HEK293T (cell line): ENCODE data around the gene DUSP22.

Source experiments
- ARNT ChIP-seq: fragments of 450-650 bp; IDR thresholded peaks from 2 replicates; pipeline ENCODE4 v1.6.1; 2017; ENCODE audit warnings: mild to moderate bottlenecking
- SP1 ChIP-seq: fragments of 450-650 bp; IDR thresholded peaks from 2 replicates; pipeline ENCODE4 v1.6.1; 2017

- TF ChIP-seq ARNT = no peak
- no peak for TF ChIP-seq SP1
Measured at GRCh38 chr6:398558-399078, 106.3 kb downstream of the DUSP22 start.
